ENCODE results near the gene ABCA2. TPM values are rescaled to one million over a fixed set of nuclear protein-coding genes. Genes with fewer than 3 reads are reported as not detected.

The ABCA2 gene
- total RNA-seq, 1 donor from 2014 or later: 2.7 TPM

DNA sequence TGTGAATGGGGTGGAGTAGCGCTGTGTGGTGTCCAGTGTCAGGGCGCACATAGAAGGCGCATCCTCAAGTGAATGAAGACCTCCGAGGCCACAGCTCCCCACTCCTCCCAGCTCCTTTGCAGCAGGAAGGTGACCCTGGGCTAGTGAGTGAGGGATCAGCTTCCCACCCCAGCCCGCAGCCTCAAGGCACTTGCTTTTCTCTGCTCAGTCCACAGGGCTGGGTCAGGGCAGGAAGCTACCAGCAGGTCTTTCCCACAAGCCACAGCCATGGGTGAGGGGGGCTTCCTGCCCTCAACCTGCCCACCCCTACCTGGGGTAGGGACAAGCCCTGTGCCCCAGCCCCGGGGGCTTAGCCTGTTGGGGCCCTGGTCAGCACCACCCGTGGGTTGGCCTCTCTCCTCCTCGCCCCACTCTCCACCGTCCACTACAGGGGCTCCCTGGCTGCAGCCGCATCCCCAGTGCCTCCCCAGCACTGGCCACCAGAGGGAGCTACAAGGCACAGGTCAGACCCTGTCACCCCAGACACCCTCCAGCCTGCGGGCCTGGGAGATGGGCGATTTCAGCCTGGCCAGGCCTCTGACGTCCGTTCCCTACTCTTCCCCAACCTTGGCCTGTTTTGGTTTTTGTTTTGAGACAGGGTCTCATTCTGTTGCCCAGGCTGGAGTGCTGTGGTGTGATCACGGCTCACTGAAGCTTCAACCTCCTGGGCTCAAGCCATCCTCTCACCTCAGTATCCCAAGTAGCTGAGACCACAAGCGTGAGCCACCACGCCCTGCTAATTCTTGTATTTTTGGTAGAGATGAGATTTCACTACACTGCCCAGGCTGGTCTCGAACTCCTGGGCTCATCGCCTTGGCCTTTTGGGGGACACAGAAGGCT lies 1.3 kb upstream of the ABCA2 start:
- Mint-ChIP-seq H3K4me3 (peak overlapping the region; percentile 82), H3K36me3 (no peaks in the 10 kb centered on the region), H3K27ac (peak overlapping the region; percentile 42), H3K9me3 (no peaks in the 10 kb centered on the region), H3K27me3 (ENCODE audit: insufficient read depth, low read depth) (no peaks in the 10 kb centered on the region), H3K4me1 (peaks cover 12% of the 10 kb centered on the region)
- H3K4me3 ChIP-seq: peak overlapping the region; percentile 80
- peaks cover 24% of the 10 kb centered on the region for H3K27me3 ChIP-seq
- no peaks in the 10 kb centered on the region for H3K36me3 ChIP-seq
- H3F3A ChIP-seq (ENCODE audit: low read depth): peaks cover 24% of the 10 kb centered on the region
- no peaks in the 10 kb centered on the region for H3K79me2 ChIP-seq (ENCODE audit: low read depth)
- H3K4me2 ChIP-seq: peak overlapping the region; percentile 94
- TF ChIP-seq, protein P1, sequence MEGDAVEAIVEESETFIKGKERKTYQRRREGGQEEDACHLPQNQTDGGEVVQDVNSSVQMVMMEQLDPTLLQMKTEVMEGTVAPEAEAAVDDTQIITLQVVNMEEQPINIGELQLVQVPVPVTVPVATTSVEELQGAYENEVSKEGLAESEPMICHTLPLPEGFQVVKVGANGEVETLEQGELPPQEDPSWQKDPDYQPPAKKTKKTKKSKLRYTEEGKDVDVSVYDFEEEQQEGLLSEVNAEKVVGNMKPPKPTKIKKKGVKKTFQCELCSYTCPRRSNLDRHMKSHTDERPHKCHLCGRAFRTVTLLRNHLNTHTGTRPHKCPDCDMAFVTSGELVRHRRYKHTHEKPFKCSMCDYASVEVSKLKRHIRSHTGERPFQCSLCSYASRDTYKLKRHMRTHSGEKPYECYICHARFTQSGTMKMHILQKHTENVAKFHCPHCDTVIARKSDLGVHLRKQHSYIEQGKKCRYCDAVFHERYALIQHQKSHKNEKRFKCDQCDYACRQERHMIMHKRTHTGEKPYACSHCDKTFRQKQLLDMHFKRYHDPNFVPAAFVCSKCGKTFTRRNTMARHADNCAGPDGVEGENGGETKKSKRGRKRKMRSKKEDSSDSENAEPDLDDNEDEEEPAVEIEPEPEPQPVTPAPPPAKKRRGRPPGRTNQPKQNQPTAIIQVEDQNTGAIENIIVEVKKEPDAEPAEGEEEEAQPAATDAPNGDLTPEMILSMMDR (IDR thresholded peaks at IDR 0.05): peak; percentile 94
- TF ChIP-seq EZH2phosphoT487 (IDR thresholded peaks at IDR 0.05) (peak; percentile 16), EZH2 (IDR thresholded peaks at IDR 0.05) (no peak)
- H3K9ac ChIP-seq: no peak overlapping the region
- H2AFZ ChIP-seq (replicated peaks): no peak overlapping the region
- DNase-seq (ENCODE audit: low spot score): peak; percentile 86
- no peak overlapping the region for H3K27ac ChIP-seq
- peaks cover 5% of the 10 kb centered on the region for H4K20me1 ChIP-seq (ENCODE audit: low read depth)
- H3K4me1 ChIP-seq: peaks cover 13% of the 10 kb centered on the region
- no peaks in the 10 kb centered on the region for H3K9me3 ChIP-seq (ENCODE audit: low read depth)

DNA sequence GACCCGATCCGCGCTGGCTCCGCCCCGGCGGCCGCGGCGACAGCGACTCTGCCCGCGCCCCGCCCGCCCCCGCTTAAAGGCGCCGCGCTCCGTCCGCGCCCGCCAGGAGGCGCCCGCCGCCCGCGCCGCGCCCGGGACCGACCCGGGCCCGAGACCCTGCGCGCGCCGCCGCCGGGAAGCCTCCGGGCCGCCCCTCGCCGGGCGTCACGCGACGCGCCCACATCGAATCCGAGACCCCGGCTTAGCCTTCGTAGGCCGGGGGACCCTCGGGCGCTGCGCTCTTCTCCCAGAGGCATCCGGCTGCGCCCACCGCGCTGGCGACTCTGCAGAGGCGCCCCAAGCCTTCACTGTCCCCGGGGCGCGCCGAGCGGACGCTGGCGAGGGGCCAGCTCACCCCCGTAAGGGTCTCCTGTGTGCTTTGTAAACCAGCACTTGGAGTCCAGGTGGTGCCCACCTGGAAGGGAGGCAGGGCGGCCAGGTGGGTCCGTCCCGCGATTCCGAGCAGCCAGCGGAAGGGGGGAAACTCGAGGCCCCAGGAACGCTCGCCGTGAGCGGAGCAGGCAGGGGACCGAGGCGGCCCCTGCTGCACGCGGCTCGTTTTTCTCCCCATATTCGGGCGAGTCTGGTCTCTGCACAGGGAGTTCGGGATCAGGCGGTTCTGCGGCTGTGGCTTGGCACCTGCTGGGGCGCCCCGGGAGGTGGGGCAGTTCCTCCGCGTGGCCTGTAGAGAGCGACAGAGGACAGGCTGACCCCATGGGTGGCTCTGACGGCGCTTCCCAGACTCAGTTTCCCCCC lies 423 bp upstream of the ABCA2 start:
- Histone ChIP-seq H3K4me1 (peaks cover 18% of the 10 kb centered on the region), H3K4me2 (peak overlapping the region; percentile 94), H3K9me3 (ENCODE audit: low read depth) (no peaks in the 10 kb centered on the region), H3K27me3 (peaks cover 24% of the 10 kb centered on the region), H3K9ac (no peak overlapping the region), H3F3A (ENCODE audit: low read depth) (peaks cover 24% of the 10 kb centered on the region), H3K36me3 (no peaks in the 10 kb centered on the region), H4K20me1 (ENCODE audit: low read depth) (peaks cover 5% of the 10 kb centered on the region), H3K27ac (no peak overlapping the region), H3K4me3 (peak overlapping the region; percentile 80), H3K79me2 (ENCODE audit: low read depth) (no peaks in the 10 kb centered on the region), H2AFZ (replicated peaks) (peak overlapping the region; percentile 99)
- Mint-ChIP-seq H3K9me3 (no peaks in the 10 kb centered on the region), H3K36me3 (no peaks in the 10 kb centered on the region), H3K4me3 (peak overlapping the region; percentile 82), H3K27me3 (ENCODE audit: insufficient read depth, low read depth) (no peaks in the 10 kb centered on the region), H3K4me1 (peaks cover 12% of the 10 kb centered on the region), H3K27ac (no peak overlapping the region)
- peak; percentile 95 for DNase-seq (ENCODE audit: low spot score)
- TF ChIP-seq, protein P1 (IDR thresholded peaks at IDR 0.05): no peak
- peak; percentile 33 for TF ChIP-seq EZH2 (IDR thresholded peaks at IDR 0.05)
- TF ChIP-seq EZH2phosphoT487 (IDR thresholded peaks at IDR 0.05): peak; percentile 52

DNA sequence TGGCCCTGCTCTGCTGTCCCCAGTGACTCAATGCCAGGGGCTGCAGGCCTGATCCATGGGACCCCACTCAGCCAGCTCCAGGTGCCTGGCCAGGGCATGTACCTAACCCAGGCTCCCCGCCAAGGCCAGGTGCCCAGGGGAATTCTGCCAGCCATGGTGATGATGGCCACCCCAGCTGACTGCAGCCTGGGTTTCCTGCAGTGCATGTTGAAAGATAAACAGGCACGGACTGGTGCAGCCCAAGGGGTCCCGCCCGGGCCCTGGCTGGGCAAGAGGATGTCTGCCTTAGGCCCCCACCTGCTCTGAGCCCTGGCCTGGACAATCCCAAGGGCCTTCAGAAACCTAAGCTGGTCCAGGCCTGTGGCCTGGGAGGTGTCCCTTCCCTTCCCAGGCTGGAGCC lies 1.2 kb downstream of the ABCA2 start:
- no peak overlapping the region for H2AFZ ChIP-seq (replicated peaks)
- H3K27me3 ChIP-seq: peaks cover 24% of the 10 kb centered on the region
- no peak overlapping the region for H3K27ac ChIP-seq
- peak overlapping the region; percentile 99 for H3K4me2 ChIP-seq
- H4K20me1 ChIP-seq (ENCODE audit: low read depth): peaks cover 13% of the 10 kb centered on the region
- TF ChIP-seq, protein P1 (IDR thresholded peaks at IDR 0.05): no peak
- TF ChIP-seq EZH2phosphoT487 (IDR thresholded peaks at IDR 0.05) (no peak), EZH2 (IDR thresholded peaks at IDR 0.05) (no peak)
- H3K27ac Mint-ChIP-seq: no peak overlapping the region
- no peak overlapping the region for H3K9ac ChIP-seq
- no peaks in the 10 kb centered on the region for H3K9me3 ChIP-seq (ENCODE audit: low read depth)
- H3K27me3 Mint-ChIP-seq (ENCODE audit: insufficient read depth, low read depth): peaks cover 3% of the 10 kb centered on the region
- no peaks in the 10 kb centered on the region for H3K79me2 ChIP-seq (ENCODE audit: low read depth)
- no peak overlapping the region for H3K4me3 ChIP-seq
- peaks cover 12% of the 10 kb centered on the region for H3K4me1 Mint-ChIP-seq
- H3K4me3 Mint-ChIP-seq: peak overlapping the region; percentile 91
- no peak for DNase-seq (ENCODE audit: low spot score)
- peaks cover 24% of the 10 kb centered on the region for H3K4me1 ChIP-seq
- H3F3A ChIP-seq (ENCODE audit: low read depth): peaks cover 30% of the 10 kb centered on the region
- H3K9me3 Mint-ChIP-seq: no peaks in the 10 kb centered on the region
- H3K36me3 ChIP-seq: no peaks in the 10 kb centered on the region
- H3K36me3 Mint-ChIP-seq: no peaks in the 10 kb centered on the region
